ENCODE data around the gene LDHD. TPM values are rescaled to one million over a fixed set of nuclear protein-coding genes. Genes with fewer than 3 reads are reported as not detected.
A peak's percentile ranks its signal among the peaks of the same experiment; 100 is the strongest.
"Not testable (repeated sequence)": the region's sequence is repeated elsewhere in the genome, so short reads cannot be mapped to it uniquely, and the experiment has no call there.

The LDHD gene
- 0.29 and 0.31 TPM in 2 replicates for polyA plus RNA-seq (2014; cell fraction: cytosol; rRNA removed)
- 2.2 and 3.5 TPM in 2 replicates for polyA plus RNA-seq (2014; cell fraction: nucleus; rRNA removed)

DNA sequence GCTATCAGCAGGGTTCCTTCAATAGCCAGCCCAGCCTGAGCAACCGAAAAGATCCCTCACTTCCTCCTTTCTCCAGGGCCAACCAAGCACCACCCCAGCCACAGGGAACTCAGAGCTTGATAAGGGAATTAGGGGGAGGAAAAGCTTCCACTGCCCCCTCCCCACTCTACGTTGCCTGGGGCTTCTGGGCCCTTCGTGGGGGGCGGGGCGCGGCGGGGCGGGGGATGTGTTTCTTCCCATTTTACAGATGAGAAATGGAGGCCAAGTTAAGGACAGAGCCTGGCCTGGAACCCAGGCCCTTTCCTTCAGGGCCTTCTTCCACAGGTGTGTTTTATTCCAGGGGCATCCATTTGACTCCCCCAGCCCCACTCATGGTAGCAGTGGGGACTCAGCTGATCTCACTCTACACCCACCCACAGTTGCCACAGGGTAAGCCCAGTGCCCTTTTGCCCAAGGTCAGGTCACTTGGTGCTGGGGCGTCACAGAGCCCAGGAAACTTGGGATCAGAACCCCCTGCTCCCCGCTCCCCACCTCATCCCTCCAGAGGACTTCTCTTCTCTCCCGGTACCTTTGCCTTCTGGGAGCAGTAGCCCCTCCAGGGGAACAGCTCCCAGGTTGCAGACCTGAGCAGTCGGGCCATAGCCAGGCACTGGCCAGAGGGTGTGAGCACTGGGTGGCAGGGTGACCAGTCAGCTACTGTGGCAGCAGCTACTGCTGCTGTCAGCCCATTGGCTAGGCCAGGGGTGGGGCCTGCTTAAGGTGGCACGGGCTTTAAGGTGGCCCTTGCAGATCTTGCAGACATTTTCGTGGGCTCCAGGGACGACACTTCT lies at the start of gene LDHD:
Gene LDHD (minus strand): TSS at position 700 of the 830 bp plus-strand sequence. CDS start 60 bp downstream, at position 640.
- DNase-seq (ENCODE audit: low spot score): peak; percentile 80

- DNase-seq (ENCODE audit: low spot score): no peak
These were observed 43.8 kb upstream of the LDHD start for GRCh38 chr16:75160386-75160785.

GRCh38 chr16:75152635-75153034 lies 36.1 kb upstream of the LDHD start:
- DNase-seq (ENCODE audit: low spot score): no peak

GRCh38 chr16:75151798-75152197 lies 35.2 kb upstream of the LDHD start:
- DNase-seq (ENCODE audit: low spot score): no peak

GRCh38 chr16:75148311-75149195 lies 32.0 kb upstream of the LDHD start, which contains the start of gene ZFP1:
Gene ZFP1 (plus strand): TSS chr16:75148524. CDS start chr16:75152952, 4,428 bp downstream.
- DNase-seq (ENCODE audit: low spot score): peak; percentile 96

GRCh38 chr16:75147968-75148310 lies 31.4 kb upstream of the LDHD start:
- DNase-seq (ENCODE audit: low spot score): no peak

DNA sequence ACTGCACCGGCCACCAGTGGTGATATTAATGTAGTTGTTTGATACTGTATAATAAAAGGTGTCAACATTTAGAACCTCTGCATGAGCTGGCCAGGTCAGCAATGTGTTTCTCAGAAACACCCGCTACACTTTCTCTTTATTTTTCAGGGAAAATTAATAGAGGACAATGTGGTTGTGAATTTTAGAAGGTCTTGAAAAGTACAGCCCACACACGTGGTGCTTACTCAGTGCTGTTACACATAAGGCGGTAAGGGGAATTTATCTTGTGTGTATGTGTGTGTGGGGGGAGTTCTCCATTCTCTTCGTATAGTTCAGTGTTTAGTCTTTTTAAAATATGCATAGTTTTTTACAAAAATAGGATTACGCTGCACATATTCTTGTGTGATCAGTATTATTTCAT lies 27.4 kb upstream of the LDHD start:
- DNase-seq (ENCODE audit: low spot score): no peak

GRCh38 chr16:75139498-75139897 lies 22.9 kb upstream of the LDHD start:
- DNase-seq (ENCODE audit: low spot score): no peak

- DNase-seq (ENCODE audit: low spot score): peak; percentile 53
These were observed 22.1 kb upstream of the LDHD start for GRCh38 chr16:75138636-75139035.

GRCh38 chr16:75138233-75138632 lies 21.7 kb upstream of the LDHD start:
- no peak for DNase-seq (ENCODE audit: low spot score)

DNA sequence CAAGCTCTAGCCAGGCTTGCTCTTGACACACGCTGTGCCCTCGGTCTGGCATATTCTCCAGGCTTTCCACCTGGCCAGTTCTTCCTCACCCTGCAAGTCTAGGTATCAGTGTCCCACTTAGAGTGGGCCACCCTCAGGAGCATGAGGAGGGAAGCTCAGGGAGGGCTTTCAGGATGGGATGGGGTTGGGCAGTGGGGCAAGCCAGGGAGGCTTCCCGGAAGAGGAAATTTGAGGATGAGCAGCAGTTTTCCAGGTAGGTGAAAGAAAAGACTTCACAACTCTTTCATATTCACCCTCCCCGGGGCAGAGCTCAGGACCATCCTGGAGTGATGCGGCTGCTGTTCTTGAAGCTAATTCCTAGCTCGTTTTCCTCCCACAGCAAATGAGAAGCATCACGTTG lies 14.5 kb upstream of the LDHD start:
- DNase-seq (ENCODE audit: low spot score): no peak

DNA sequence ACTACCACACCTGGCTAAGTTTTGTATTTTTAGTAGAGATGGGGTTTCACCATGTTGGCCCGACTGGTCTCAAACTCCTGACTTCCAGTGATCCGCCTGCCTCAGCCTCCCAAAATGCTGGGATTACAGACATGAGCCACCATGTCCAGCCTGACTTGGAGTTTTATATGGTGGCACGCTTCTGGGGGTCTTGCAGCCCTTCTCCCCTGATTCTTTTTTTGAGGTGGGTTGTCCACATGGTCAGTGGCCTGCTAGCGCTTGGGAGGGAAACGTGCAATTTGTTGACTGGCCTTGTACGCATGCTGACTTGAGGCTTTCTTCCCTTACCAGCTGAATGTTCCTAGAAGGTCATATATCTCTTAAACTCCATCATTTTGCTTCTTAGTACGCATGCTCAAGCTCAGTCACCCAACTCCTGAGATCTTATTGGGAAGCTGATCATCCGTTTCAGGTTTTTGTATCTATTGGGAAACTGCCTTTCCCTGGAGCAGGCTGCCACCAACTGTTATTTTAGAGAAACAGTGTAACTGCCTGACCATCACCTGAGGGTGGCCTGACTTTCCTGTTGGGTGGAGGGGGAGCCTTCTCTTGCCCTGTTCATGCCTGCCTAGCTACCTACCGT lies 13.7 kb upstream of the LDHD start:
- peak; percentile 34 for DNase-seq (ENCODE audit: low spot score)

DNA sequence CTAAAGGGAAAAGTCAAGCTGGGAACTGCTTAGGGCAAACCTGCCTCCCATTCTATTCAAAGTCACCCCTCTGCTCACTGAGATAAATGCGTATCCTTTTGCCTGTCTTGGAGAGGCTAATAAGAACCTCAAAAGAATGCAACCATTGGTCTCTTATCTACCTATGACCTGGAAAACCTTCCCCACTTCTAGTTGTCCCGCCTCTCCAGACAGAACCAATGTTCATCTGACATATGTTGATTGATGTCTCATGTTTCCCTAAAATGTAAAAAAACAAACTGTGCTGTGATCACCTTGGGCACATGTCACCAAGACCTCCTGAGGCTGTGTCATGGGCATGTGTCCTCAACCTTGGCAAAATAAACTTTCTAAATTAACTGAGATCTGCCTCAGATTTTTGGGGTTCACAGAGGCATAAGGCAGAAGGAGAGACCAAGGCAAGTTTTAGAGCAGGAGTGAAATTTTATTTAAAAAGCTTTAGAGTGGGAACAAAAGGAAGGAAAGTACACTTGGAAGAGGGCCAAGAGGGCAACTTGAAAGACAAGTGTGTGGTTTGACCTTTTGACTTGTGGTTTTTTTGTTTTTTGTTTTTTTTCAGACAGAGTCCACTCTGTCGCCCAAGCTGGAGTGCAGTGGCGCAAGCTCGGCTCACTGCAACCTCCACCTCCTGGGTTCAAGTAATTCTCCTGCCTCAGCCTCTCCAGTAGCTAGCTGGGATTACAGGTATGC lies 13.0 kb upstream of the LDHD start:
- not testable (repeated sequence) for DNase-seq (ENCODE audit: low spot score)

- no peak for DNase-seq (ENCODE audit: low spot score)
These were observed 11.3 kb upstream of the LDHD start for GRCh38 chr16:75127713-75128415.

GRCh38 chr16:75122609-75123008 lies 6.0 kb upstream of the LDHD start:
- DNase-seq (ENCODE audit: low spot score): no peak

GRCh38 chr16:75121949-75122568 lies 5.5 kb upstream of the LDHD start:
- DNase-seq (ENCODE audit: low spot score): no peak

- DNase-seq (ENCODE audit: low spot score): no peak
These were observed 3.7 kb upstream of the LDHD start for GRCh38 chr16:75120253-75120652.

- DNase-seq (ENCODE audit: low spot score): no peak
These were observed 2.5 kb upstream of the LDHD start for GRCh38 chr16:75118943-75119539.

DNA sequence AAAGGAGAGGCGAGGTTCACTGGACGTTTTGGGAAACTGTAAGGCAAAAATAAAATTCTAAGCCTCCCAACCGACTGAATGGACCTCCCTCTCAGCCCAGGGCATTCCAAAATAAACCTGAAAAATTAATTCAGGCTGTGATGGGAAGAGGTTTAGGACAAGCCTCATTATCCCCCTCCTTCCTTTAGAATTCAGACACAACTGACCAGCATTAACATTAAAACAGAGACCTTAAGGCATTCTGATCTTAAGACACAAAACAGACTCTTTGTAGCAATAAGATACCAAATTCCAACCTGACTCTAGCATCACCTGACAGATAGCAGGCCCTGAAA lies 298 bp upstream of the LDHD start:
- DNase-seq (ENCODE audit: low spot score): no peak

All from SK-N-DZ (cell line).